SKM-1 treated with dmso at 0.1 percent for 144 hours (cell line): ENCODE results near the gene CYFIP2.
A peak's percentile ranks its signal among the peaks of the same experiment; 100 is the strongest.

ENCODE experiments used
- DNase-seq: peaks from one replicate; lab custom pipeline; 2025; ENCODE audit not compliant: unreplicated experiment; lab: John Stamatoyannopoulos, UW

CYFIP2 gene

DNA sequence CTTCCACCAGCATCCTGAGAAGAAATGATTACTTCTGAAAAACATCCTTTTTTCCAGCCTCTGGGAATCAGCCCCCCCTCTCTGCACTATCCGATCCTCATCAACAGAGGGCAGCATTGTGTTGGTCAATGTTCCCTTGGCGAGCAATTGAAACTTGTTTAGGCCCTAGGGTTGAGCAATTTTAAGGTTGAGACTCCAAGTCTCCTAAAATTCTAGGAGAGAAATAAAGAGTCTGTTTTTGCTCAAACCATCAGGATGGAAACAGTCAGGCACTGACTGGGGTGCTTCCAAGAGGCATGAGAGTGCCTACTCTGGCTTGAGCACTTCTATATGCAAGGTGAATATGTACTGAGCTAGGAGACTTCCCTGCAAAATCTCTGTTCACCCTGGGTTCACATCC lies 12.4 kb upstream of the CYFIP2 start:
- DNase-seq = peak; percentile 64

DNA sequence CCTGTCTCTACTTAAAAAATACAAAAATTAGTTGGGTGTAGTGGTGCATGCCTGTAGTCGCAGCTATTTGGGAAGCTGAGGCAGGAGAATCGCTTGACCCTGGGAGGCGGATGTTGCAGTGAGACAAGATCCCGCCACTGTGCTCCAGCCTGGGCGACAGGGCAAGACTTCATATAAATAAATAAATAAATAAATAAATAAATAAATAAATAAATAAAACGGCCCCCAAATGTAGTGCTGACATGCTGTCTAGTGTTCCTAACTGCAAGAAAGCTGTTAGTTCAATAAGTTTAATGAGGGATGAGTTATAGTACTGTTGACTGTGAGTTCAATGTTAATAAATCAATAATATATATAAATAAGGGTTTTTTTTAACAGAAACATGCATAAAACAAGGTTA lies 7.5 kb upstream of the CYFIP2 start:
- DNase-seq = no peak

DNA sequence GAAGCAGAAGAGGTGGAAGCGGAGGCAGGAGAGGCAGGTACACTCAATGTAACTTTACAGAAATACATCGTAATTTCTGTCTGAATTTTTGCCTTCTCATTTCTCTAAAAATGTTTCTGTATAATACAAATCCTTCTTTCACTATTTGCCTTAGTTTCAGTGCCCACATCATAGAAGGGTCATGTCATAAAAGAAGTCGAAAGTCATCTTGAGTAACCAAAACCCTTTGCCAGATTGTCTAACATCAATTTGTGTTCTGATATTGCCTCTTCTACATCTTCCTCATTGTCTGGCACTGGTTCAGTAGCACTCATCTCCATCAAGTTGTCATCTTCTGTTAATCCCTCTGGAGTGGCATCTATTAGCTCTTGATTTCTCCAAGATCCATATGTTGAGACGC lies 6.2 kb upstream of the CYFIP2 start:
- DNase-seq = no peak

DNA sequence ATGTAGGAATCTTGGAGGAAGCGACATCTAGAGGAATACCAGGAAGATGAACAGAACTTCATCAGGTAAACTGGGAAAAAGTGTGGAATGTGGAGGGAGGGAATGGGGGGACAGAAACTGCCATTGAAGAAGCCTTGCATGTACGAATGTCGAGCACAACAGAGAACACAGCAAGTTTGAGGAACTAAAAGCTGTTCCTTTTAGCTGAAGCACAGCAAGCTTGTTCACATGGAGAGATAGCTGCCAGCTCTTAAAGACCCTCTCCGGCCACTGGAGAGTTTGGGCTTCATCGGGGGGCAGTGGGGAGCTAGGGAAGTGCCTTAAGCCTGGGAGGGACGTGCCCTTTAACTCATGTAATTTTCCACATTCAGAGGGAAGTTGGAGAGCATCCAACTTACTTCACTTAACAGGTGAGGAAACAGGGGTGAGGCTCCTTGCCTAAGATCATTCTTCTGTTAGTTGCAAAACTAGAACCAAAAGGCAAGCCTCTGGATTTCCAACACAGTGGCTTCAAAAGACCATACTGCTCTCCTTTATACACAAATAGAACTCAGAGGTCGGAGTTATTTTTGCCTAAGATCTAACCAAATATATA lies 2.3 kb upstream of the CYFIP2 start:
- DNase-seq = peak; percentile 60

DNA sequence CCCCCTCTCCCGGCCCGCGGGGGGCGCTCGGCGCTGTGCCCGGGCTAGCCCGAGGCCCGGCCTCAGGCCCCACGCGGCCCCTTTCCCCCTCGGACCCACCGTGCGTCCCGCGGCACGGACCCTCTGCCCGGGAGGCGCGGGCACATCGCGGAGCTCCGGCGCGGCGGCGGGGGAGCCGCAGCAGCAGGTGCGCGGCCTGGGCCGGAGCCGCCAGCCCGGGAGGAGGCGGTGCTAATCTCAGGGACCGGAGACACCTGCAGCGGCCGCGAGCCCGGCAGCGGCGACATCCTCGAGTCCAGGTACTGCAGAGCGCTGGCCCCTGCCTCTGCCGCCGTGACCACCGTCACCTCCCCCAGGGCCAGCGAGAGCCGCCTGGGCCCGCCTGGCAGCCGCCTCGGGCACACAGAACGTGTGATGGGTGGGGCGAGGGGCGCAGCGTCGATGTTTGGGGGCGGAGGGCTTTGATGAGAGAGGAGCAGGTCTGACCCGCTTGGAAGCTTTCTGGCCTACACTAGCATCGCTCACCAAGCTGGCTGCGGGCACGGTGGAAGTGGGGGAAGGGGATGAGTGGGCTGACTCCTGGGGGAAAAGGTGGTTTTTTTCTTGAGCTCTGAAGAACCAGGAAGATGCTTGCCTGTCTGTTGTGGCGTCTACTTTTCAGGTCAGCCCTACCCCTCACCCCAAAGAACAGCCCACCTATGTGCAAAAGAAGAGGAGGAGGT lies 524 bp downstream of the CYFIP2 start:
- DNase-seq = no peak

DNA sequence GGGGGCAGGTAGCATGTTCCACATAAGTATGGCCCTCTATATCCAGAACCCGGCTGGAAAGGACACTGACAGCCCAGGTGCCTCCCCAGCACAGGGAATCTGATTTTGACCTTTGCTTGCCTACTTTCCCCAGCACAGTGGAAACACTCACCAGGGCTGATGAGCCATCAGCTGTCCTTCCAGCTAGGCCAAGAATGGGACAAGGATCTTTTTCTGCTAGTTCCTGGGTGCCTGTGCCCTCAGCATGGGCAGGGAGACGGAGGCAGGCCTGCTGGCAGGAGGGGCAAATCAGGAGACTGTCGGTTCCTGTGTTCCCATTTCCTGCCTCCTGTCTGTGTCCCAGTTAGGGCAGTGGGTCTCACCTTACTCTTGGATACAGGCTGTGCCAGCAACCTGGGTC lies 1.1 kb downstream of the CYFIP2 start:
- DNase-seq = no peak

DNA sequence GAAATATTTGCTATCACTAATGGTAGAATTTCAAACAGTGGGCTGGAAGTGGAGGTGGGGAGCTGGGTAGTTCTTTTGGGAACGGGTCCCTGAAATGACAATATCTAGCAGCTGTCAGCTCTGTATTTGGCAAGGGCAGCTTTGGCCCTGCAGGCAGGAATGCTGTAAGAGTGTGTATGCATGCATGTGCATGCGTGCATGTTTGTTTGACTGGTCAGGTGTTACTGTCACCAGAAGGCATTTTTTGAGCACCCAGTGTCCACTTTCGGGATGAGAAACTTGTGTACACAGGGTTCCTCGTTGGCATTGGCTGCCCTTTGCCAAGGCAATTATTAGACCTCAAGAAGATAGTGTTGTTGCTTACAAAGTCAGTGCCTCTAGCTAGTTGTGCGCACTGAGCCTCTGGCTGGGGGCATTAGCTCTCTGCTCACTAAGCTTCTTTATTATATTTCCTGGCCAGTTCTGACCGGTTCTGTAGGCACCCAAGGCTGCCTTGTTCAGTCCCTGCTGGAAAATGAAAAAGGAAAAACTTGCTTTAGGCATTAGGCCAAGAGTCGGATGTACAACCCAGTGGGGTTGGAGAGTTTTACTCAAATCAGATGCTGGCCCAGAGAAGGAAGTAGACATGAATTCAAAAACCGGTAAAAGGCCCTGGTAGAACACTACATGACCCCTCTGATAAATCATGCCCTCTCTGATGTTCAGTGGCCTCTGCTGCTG lies 2.0 kb downstream of the CYFIP2 start:
- no peak for DNase-seq

DNA sequence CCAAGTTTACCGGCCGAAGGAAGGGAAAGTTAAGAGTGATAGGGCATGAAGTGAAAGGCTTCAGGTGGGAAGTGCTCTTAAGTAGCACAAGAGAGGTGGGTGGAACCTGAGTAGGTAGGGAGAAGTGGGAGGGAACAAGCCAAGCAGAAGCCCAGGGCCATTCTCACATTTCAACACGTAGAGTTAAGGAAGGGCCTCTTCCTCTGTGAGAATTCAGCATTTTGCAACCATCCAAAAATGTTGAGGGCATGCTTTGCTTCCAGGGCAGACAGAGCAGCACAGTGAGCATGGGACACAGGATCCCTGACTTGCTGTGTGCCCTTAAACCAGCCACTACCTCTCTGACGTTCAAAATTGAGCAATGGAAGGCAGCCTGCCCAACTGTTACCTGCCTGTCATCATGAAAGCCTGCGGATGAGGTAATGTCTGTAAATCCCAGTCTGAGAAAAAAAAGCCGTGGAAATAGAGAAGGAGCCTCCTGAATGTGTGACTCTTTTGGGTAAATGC lies 3.3 kb downstream of the CYFIP2 start:
- peak; percentile 86 for DNase-seq

DNA sequence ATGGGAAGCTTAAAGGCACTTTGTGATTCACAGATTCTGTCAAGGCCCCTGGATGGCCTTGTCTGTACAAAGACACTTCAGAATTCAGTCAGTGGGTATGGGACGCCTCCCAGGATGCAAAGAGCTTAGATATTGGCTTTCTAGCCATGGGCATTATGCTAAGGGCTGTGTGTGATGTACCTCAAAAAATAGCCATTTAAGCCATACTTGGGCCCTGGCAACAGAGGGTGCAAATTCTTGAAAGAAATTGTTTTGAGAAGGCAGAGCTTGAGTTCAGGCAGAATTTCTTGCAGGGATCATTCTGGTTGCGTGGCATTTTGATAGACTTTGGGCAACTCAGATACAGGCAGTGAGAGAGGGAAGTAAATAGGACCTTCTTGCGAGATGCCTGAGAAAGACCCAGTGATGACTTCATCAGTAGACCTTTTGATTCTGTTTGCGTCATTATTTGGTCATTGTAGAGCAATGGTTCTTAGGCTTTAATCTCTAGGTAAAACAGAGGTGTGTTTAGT lies 3.9 kb downstream of the CYFIP2 start:
- peak; percentile 46 for DNase-seq

DNA sequence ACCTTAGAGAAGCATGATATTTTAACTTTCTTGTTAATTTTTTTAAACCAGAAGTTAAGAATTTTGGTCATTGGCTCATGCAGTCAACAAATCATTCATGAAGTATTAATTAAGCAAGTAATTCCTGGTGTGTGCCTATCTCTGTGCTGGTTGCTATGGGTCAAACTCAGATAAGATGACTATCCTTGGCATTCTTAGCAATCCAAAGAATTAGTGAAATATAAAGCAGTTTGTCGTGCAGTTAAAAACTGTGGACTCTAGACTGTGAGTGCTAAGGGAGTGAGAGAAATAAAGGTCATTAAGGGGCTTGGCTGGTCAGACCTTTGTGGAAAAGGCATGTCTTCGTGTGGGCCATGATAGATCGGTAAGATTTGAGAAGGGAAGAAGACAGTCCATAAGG lies 4.8 kb downstream of the CYFIP2 start:
- no peak for DNase-seq

DNA sequence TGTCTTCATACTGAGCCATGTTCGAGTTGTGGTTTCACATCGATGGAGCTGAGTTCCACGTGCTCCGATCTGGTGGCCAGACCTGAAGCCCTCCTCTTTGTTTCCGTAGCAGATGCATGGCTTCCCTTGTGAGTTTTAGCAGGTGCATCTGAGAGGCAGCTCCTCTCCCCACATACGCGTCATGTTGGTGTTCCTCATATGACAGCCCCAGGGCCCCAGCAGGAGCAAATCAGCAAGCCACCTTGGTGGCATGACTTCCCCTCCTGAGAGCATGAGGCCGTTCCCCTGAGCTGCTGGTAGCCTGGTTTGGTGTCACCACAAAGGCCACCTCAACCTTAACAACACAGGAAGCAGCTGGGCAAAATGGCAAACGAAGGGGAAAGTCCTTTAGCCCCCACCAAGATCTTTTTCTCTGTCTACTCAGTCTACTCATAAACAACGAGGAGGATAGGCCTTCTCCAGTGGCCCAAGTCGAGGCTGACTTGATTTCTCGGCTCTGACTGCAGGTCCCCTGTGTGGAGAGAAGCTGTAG lies 5.9 kb downstream of the CYFIP2 start:
- peak; percentile 78 for DNase-seq

DNA sequence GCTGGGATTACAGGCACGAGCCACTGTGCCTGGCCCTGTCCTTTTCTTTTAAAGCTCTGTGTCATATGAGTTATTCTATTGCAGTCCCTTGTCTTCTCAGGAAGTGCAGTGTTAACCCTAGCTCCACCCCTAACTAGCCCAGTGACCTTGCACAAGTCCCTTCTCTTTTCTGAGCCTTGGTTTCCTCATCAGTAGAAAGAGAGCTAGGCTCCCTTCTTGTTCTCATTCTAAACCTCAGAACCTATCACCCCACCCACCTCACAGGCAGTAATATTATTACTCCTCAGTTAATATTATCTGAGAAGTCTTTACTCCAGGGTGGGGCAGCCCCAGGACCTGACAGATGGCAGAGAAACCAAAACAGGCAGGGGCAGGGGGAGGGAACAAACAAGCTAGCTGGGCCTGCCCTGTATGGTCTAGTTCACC lies 7.2 kb downstream of the CYFIP2 start:
- DNase-seq = peak; percentile 86

DNA sequence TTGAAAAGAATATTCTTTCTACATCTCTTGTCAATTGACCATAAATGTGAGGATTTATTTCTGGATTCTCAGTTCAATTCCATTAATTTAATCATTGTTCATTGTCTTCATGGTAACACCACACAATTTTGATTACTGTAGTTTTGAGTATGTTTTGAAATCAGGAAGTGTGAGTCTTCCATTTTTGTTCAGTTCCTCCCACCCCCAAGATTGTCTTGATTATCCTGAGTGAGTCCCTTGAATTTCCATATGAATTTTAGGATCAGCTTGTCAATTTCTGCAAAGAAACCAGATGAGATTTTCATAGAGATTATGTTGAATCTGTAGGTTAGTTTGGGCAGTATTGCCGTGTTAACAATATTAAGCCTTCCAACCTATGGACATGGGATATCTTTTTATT lies 9.5 kb downstream of the CYFIP2 start:
- no peak for DNase-seq

DNA sequence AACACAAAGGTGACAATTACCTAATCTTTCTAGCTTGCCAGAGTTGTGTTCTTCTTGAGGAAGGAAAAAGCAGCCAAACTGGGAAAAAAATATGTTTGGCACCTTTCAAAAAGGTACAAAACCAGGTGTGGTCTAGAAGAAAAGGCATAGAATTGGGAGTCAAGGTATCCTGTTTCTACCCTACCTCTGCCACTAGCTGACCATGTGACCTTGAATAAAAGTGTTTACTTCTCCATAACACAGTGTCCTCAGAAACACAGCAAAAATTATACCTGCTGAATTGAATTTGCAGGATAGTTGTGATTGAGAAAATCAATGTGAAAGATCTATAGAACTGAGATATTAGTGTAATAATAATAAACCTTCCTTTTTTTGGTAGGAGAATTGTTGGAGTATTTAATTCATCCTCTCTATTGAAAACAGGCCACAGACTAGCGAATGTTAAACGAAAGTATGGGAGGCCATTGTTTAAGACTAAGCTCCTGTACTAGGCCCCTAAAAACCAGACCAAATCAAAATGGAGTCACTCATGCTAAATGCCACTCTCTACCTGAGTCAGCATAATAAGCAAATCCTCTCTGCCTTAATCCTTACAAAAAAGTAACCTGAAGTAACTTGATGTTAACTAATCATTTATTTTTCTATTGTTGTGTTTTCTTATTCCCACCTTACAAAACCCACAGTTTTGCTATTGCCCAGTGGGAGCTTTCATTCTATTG lies 12.6 kb downstream of the CYFIP2 start:
- no peak for DNase-seq

DNA sequence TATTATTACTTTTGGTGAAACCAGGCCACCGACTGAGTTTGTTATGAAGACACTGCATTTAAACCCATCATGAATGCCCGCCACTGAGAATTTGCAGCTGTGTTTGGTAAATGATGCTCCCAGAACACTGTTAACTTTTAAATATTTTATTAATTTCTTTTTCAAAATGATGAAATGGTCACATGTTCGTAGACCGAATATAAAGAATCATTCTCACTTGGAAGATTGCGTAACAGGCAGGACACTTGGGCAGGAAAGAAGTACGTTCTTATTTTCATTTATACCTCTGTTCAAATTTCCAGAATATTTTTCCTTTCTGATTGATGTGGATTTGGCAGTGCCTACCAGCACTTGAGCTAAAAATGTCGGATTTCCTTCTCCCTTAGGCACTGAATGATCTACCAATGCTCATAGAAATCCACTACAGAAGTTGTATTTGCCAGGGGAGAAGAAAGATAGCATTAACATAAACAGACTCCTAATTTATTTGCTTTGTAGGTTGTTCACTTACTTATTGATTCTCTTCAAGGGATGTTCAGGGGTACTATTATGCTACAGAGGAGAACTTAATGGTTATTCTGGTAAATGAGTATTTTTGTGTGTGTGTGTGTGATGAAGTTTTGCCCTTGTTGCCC lies 13.8 kb downstream of the CYFIP2 start:
- no peak for DNase-seq

DNA sequence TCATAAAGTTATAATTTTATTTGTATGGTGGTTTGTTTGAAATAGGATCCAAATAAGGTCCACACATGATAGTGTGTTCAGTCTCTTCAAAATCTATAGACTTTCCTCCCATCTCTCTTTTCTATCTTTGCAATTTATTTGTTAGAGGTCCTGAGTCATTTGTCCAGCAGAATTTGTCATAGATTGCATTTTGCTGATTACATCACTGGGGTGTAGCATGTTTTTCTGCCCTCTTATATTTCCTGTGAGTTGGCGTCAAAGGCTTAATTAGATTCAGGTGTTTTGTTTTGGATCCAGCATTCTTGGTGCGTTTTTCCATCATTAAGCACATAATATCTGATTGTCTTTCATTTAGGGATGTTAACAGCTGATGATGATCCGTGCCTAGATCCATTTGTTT lies 15.0 kb downstream of the CYFIP2 start:
- no peak for DNase-seq

DNA sequence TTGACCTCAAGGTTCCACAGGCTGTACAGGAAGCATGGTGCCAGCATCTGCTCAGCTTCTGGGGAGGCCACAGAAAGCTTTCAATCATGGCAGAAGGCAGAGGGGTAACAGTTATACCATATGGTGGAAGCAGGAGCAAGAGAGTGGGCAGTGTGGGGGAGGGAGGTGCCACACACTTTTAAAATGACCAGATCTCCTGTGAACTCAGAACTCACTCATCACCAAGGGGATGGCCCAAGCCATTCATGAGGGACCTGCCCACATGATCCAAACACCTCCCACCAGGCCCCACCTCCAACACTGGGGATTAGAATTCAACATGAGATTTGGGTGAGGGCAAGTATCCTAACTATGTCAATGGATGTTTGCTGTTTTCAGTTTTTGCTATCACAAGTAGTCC lies 16.2 kb downstream of the CYFIP2 start:
- DNase-seq = no peak

DNA sequence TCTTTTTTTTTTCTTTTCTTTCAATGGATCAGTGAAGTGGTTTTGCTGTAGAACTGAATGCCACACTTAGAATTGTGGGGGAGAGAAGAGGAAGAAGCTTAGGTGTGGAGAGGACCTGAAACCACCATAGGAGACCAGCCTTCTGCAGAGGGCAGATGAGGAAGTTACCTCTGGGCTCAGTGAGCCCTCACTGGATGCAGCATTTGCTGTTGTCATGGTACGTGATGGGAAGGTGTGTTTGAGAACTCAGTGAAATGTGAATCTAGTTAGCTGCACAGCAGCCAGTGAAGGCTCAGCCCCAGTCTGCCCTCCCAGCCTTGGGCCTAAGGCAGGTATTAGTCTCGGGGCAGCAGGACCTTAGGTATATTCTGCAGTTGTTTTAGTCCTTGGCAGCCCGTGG lies 17.5 kb downstream of the CYFIP2 start:
- peak; percentile 77 for DNase-seq

DNA sequence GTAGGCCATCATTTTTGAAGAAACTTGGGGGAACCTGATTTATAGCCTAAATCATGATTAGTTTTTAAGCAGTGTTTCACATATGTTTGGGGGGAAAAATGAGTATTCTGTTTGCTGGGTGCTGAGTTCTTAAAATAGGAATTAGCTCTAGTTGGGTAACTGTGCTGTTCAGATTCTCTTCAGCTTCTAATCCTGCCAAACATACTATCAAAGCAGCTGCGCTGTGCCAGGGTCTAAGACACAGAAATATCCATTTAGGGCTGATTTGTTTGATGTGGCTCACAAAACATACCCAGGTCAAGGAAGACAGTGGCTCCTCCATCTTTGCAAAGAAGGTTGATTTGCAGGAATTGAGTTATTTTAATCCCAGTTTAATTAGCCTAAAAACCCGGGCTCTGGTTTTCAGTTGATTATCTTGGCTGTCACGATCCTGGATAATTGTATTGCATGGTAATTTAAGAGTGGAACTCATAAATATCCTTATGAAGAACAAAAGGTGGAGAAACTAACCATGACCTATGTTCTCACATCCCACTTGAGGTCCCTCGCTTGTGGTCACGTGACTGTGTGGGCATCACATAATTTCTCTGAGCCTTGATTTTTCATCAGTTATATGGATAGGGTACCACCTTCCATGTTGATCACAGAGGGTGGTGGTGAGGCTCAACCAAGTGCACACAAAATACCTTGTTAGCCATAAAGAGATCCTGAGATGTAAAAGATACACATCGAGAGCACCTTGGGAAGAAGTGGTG lies 18.7 kb downstream of the CYFIP2 start:
- no peak for DNase-seq
